ENCODE measurements around the gene SCNN1G.

SCNN1G gene

GRCh38 chr16:23172583-23172982 is 10.0 kb upstream of the SCNN1G start:
- TF ChIP-seq TAF1 (IDR thresholded peaks at IDR 0.05; ENCODE audit: low read depth) (no peak), NFIC (IDR thresholded peaks at IDR 0.05) (no peak)

GRCh38 chr16:23172994-23173393 is 9.6 kb upstream of the SCNN1G start:
- TF ChIP-seq EGR1 (IDR thresholded peaks at IDR 0.05) (no peak), ZBTB7A (IDR thresholded peaks at IDR 0.05; ENCODE audit: low read depth) (no peak), EP300 (IDR thresholded peaks at IDR 0.05; ENCODE audit: borderline replicate concordance) (no peak), REST (IDR thresholded peaks at IDR 0.05; ENCODE audit: low read depth) (no peak), TEAD4 (IDR thresholded peaks at IDR 0.05) (no peak), MAX (IDR thresholded peaks at IDR 0.05) (no peak), CEBPB (IDR thresholded peaks at IDR 0.05) (no peak), FOXM1 (IDR thresholded peaks at IDR 0.05; ENCODE audit: borderline replicate concordance, low read depth) (no peak), CREB1 (IDR thresholded peaks at IDR 0.05; ENCODE audit: low read depth) (no peak), YY1 (IDR thresholded peaks at IDR 0.05; ENCODE audit: low read depth) (no peak), NFIC (IDR thresholded peaks at IDR 0.05) (no peak), USF1 (IDR thresholded peaks at IDR 0.05) (no peak), TAF1 (IDR thresholded peaks at IDR 0.05; ENCODE audit: low read depth) (no peak), RAD21 (IDR thresholded peaks at IDR 0.05; ENCODE audit: low read depth) (no peak), TCF12 (IDR thresholded peaks at IDR 0.05; ENCODE audit: low read depth) (no peak)

DNA sequence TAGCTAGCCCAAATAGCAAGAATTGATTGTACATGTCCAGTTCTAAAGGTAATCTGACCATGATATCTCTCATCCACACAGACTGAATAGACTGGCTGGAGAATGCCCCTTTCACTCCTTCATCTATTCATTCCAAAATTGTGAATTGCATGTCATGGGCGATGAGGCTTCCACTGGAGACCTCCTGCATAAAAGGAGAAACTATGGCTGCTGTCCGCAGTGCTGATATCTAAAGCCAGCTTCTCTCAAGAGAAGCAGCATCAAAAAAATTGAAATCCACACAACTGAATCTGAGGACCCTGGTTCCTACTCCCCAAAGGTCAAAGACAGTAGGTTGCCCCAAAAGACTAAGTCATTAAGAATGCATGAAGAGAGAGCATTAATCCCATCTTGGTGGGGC is 7.9 kb upstream of the SCNN1G start:
- TF ChIP-seq MAX (IDR thresholded peaks at IDR 0.05) = no peak
- TF ChIP-seq CREB1 (IDR thresholded peaks at IDR 0.05; ENCODE audit: low read depth) = no peak
- peak; percentile 91 for TF ChIP-seq REST (IDR thresholded peaks at IDR 0.05; ENCODE audit: low read depth)

- no peak for TF ChIP-seq TAF1 (IDR thresholded peaks at IDR 0.05; ENCODE audit: low read depth)
- TF ChIP-seq TEAD4 (IDR thresholded peaks at IDR 0.05) = no peak
- TF ChIP-seq FOXM1 (IDR thresholded peaks at IDR 0.05; ENCODE audit: borderline replicate concordance, low read depth) = no peak
- no peak for TF ChIP-seq REST (IDR thresholded peaks at IDR 0.05; ENCODE audit: low read depth)
- no peak for TF ChIP-seq RAD21 (IDR thresholded peaks at IDR 0.05; ENCODE audit: low read depth)
- TF ChIP-seq EP300 (IDR thresholded peaks at IDR 0.05; ENCODE audit: borderline replicate concordance) = no peak
- no peak for TF ChIP-seq YY1 (IDR thresholded peaks at IDR 0.05; ENCODE audit: low read depth)
- no peak for TF ChIP-seq ZBTB7A (IDR thresholded peaks at IDR 0.05; ENCODE audit: low read depth)
- no peak for TF ChIP-seq TCF12 (IDR thresholded peaks at IDR 0.05; ENCODE audit: low read depth)
- no peak for TF ChIP-seq CREB1 (IDR thresholded peaks at IDR 0.05; ENCODE audit: low read depth)
- TF ChIP-seq NFIC (IDR thresholded peaks at IDR 0.05) = no peak
- TF ChIP-seq USF1 (IDR thresholded peaks at IDR 0.05) = no peak
- TF ChIP-seq MAX (IDR thresholded peaks at IDR 0.05) = no peak
Measured at GRCh38 chr16:23175651-23176050, 6.9 kb upstream of the SCNN1G start.

GRCh38 chr16:23181506-23181905 is 1.0 kb upstream of the SCNN1G start:
- TF ChIP-seq FOXM1 (IDR thresholded peaks at IDR 0.05; ENCODE audit: borderline replicate concordance, low read depth) = no peak
- no peak for TF ChIP-seq REST (IDR thresholded peaks at IDR 0.05; ENCODE audit: low read depth)
- TF ChIP-seq TAF1 (IDR thresholded peaks at IDR 0.05; ENCODE audit: low read depth) = no peak
- TF ChIP-seq MAX (IDR thresholded peaks at IDR 0.05) = no peak
- no peak for TF ChIP-seq CEBPB (IDR thresholded peaks at IDR 0.05)
- no peak for TF ChIP-seq NFIC (IDR thresholded peaks at IDR 0.05)
- TF ChIP-seq EGR1 (IDR thresholded peaks at IDR 0.05) = no peak
- no peak for TF ChIP-seq ZBTB7A (IDR thresholded peaks at IDR 0.05; ENCODE audit: low read depth)
- TF ChIP-seq RAD21 (IDR thresholded peaks at IDR 0.05; ENCODE audit: low read depth) = no peak
- no peak for TF ChIP-seq CREB1 (IDR thresholded peaks at IDR 0.05; ENCODE audit: low read depth)
- no peak for TF ChIP-seq USF1 (IDR thresholded peaks at IDR 0.05)
- no peak for TF ChIP-seq EP300 (IDR thresholded peaks at IDR 0.05; ENCODE audit: borderline replicate concordance)
- TF ChIP-seq TCF12 (IDR thresholded peaks at IDR 0.05; ENCODE audit: low read depth) = no peak
- no peak for TF ChIP-seq YY1 (IDR thresholded peaks at IDR 0.05; ENCODE audit: low read depth)
- no peak for TF ChIP-seq TEAD4 (IDR thresholded peaks at IDR 0.05)

Measured in Ishikawa (cell line).